NT2/D1 (cell line): ENCODE results near the gene KCNQ5.

Experiments used
- SUZ12 ChIP-seq: IDR thresholded peaks from 2 replicates; pipeline ENCODE4 v1.6.1; 2011; ENCODE audit not compliant: insufficient read length, insufficient read depth; ENCODE audit errors: extremely low read depth
- YY1 ChIP-seq: IDR thresholded peaks from 2 replicates; pipeline ENCODE4 v1.6.1; 2011; ENCODE audit not compliant: insufficient read length, insufficient read depth

DNA sequence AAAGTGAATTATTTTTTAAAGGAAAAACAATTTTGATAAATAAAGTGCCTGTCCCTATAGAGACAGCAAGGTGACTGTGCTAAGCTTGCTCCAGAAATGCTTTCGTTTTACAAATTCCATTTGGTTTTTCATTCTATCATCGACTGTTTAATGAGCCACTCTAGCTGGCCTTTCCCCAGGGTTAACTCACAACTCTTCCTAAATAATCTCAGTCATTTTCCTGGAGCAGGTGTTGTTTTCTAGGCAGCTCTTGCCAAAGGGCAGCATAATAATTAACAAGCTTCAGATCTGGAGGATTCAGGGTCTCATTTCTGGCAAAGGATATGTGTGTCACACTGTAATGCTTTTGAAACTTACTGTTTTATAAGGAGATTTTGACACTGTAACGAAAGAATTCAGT lies 419.2 kb downstream of the KCNQ5 start:
- TF ChIP-seq SUZ12, result no peak
- TF ChIP-seq YY1, result no peak
